SJSA1 (cell line): ENCODE data around the gene TFCP2L1. TPM values are rescaled to one million over a fixed set of nuclear protein-coding genes. Genes with fewer than 3 reads are reported as not detected.

Source experiments
- DNase-seq, 2 experiments: peaks; one replicate each; pipeline ENCODE4 v3.0.0-alpha.2; 2015 to 2020; ENCODE audit warnings: low spot score in 2 of 2, low read depth in 1 of 2
- H3K27ac ChIP-seq: fragments of 250-450 bp; sonication (Bioruptor Pico); 2 replicates; pipeline ENCODE4 v1.5.1; 2020; ENCODE audit warnings: mild to moderate bottlenecking, moderate library complexity
- H3K27me3 ChIP-seq: fragments of 250-450 bp; sonication (Bioruptor Pico); replicated peaks from 2 replicates; pipeline ENCODE4 v1.5.1; 2020; ENCODE audit warnings: mild to moderate bottlenecking, moderate library complexity
- H3K36me3 ChIP-seq: fragments of 250-450 bp; sonication (Bioruptor Pico); 2 replicates; pipeline ENCODE4 v1.5.1; 2020; ENCODE audit warnings: mild to moderate bottlenecking
- H3K4me1 ChIP-seq: fragments of 250-450 bp; sonication (Bioruptor Pico); replicated peaks from 2 replicates; pipeline ENCODE4 v1.6.1; 2021; ENCODE audit warnings: mild to moderate bottlenecking
- H3K4me3 ChIP-seq: fragments of 250-450 bp; sonication (Bioruptor Pico); 2 replicates; pipeline ENCODE4 v1.5.1; 2020; ENCODE audit warnings: mild to moderate bottlenecking
- H3K9me3 ChIP-seq: fragments of 250-450 bp; sonication (Bioruptor Pico); replicated peaks from 2 replicates; pipeline ENCODE4 v1.5.1; 2020; ENCODE audit warnings: mild to moderate bottlenecking
- total RNA-seq: library from RNA; depleted of rRNA; stranded (reverse); fragments of >200 nt; shearing (Covaris generic); gene quantifications from 2 replicates; pipeline ENCODE4 v1.2.3, GENCODE V29; 2014

The TFCP2L1 gene
- total RNA-seq, 1 experiment from 2014 or later: not detected

DNA sequence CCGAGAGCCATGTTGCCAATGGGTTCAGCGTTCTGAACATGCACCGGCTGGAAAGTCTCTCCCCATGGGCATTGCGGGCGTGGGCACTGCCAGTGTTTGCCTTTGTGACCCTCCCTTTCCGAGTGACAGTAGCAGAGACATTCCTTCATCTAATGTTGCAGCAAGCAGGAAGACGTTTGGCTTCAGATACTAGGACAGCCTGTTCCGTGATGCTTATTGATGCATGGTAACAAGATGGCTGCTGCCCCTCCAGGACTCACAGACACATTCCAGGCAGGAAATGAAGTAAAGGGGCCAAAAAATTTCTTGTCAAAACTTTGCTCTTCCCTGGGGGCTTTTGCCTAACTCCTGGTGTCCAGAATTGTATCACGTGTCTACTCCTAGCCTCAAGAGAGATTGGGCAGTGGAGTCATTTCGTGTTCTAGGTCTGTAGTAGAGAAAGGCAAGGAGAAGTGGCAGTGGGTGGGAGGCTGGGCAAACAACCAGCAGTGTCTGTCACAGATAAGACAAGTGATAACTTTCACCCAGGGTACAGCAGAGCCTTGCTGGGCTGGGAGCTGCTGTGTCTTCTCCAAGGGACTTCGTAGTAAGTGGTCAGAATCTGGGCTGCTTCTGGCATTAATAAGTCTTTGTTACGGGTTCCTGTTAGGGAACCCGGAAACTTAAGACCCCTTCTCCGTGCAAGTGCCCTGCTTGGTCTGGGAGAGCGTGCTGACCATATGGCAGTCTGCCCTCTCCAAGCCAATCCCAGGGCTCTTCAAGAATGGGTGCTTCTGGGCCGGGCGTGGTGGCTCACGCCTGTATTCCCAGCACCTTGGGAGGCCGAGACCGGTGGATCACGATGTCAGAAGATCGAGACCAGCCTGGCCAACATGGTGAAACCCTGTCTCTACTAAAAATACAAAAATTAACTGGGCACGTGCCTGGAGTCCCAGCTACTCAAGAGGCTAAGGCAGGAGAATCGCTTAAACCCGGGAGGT lies 93.5 kb downstream of the TFCP2L1 start:
- no peak overlapping the region for H3K4me3 ChIP-seq
- H3K27me3 ChIP-seq: no peaks in the 10 kb centered on the region
- no peak for DNase-seq
- H3K4me1 ChIP-seq: peaks cover 9% of the 10 kb centered on the region
- no peak overlapping the region for H3K27ac ChIP-seq
- H3K9me3 ChIP-seq: no peaks in the 10 kb centered on the region
- H3K36me3 ChIP-seq: no peaks in the 10 kb centered on the region

DNA sequence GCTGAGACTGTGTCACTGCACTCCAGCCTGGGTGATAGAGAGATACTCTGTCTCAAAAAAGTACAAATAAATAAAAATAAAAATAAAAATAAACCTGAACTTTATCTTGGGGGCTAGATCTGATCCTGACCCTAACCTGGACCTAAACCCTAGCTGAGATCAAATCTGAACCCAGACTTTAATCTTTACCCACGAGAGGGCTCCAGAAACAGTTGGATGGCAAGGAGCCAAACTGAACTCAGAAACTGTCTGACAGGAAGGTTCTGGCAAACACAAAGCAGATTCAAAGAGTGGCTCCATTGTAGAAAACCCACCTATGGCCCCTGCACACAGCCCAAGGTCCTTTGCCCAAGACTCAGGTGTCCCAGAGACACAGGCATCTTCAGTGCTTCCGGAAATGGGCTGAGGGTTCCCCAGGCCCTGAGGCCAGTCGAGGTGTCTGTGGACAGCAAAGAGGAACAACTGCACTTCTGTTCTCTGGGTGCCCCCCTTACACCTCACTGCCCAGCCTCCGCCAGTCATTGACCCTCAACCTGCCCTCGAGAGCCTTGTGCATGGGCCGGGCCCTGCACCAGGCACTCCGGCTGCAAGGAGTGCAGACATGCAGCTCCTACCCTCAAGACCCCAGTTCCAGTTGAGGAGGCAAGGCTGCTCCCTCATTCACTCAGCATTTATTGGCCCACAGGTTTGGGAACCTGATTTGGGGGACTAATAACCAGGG lies 95.2 kb downstream of the TFCP2L1 start:
- Histone ChIP-seq H3K36me3 (no peaks in the 10 kb centered on the region), H3K4me1 (peaks cover 25% of the 10 kb centered on the region), H3K27ac (no peak overlapping the region), H3K9me3 (no peaks in the 10 kb centered on the region), H3K4me3 (no peak overlapping the region), H3K27me3 (no peaks in the 10 kb centered on the region)
- DNase-seq: no peak

DNA sequence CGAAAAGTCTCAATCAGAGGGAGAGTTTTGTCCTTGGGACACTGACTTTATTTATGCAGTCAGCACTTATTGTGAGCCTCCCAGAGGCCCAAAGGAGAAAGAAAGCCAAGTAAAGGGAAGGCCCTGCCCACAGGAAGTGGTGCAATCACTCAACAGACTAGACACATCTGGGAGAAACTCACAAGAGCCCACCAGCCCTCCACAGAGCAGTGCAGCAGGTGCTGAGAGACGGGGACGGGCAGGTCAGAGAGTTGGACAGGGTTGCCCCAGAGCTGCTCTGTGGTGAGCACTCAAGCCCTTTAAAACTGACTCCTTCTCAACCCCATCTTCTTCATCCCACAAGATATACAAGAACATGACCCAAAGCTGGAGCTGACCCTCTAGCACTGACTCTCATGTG lies 96.0 kb downstream of the TFCP2L1 start:
- H3K4me1 ChIP-seq: peaks cover 25% of the 10 kb centered on the region

DNA sequence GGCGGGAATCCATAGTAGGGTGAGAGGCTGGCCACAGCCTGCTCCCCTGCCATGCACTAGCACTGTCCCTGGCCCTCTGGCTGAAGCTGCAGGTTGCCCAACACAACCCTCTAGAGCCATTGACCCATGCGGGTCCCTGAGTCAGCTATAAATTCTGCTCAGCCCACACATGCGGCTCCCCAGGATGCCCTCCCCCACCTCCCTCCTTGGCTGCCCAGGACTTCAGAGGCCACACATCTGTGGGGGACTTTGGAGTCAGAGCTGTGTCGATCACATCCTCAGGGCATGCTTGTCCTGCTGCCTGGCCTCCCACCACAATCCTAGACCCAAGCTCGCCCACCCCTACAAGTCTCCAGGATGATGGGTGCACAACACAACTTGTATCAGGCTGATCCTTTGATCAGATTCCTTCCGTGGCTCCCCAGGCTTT lies 97.0 kb downstream of the TFCP2L1 start:
- Histone ChIP-seq H3K36me3 (no peaks in the 10 kb centered on the region), H3K27ac (no peak overlapping the region), H3K9me3 (no peaks in the 10 kb centered on the region), H3K4me1 (peaks cover 25% of the 10 kb centered on the region), H3K27me3 (no peaks in the 10 kb centered on the region), H3K4me3 (no peak overlapping the region)
- DNase-seq: no peak

More for the DNA sequence above, 96.0 kb downstream of the TFCP2L1 start:
- Histone ChIP-seq H3K27ac (no peak overlapping the region), H3K27me3 (no peaks in the 10 kb centered on the region), H3K36me3 (no peaks in the 10 kb centered on the region), H3K4me3 (no peak overlapping the region), H3K9me3 (no peaks in the 10 kb centered on the region)
- DNase-seq: no peak

DNA sequence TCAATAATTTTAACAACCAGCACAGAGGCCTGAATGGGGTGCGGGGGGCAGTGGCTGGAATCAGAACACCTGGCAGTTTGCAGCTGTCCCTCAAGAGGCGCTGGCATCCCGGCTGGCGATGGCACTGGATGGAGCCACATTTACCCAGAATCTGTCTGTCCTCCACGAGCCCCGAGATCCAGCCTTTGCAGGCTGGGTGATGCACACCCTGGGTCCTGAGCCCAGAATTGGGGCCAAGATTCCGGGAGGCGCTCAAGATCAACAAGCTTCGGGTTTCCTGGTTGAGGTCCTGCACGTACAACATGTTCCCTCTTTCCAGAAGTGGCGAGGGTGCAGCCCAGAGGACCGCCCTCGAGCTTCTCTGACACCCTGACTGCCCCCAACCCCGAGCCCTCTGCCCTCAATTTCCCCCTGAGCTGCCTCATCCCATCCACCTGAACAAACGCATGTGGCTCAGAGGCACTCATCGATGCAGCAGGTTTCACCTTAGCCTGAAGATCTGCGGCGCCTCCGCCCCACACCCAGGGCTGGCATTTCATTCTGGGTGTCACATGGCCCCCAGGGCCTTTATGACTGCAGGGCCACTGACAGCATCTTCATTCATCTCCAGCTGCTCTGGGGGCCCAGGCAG lies 97.5 kb downstream of the TFCP2L1 start:
- Histone ChIP-seq H3K27me3 (no peaks in the 10 kb centered on the region), H3K9me3 (no peaks in the 10 kb centered on the region), H3K4me1 (peaks cover 25% of the 10 kb centered on the region), H3K36me3 (no peaks in the 10 kb centered on the region), H3K27ac (no peak overlapping the region), H3K4me3 (no peak overlapping the region)
- no peak for DNase-seq

DNA sequence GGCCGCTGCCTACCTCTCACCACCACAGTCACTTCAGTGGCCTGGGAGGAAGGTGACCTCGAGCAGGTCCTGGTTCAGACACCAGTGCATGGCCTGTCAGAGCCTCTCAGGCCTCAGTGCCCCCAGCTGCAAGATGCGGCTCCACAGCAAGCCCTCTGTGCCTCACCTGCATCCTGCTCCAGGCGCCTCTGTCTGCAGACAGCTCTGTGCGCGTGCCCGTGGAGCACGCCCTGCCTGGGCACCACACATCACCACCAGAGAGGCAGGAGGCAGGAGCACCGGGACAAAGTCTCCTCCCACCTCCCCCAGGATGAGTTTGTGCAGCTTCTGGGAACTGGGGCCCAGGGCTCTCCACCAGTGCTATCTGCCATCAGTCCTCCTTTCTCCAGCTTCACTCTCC lies 98.7 kb downstream of the TFCP2L1 start:
- H3K4me1 ChIP-seq: peaks cover 25% of the 10 kb centered on the region
- no peak overlapping the region for H3K4me3 ChIP-seq
- no peaks in the 10 kb centered on the region for H3K9me3 ChIP-seq
- peak overlapping the region; percentile 49 for H3K27ac ChIP-seq
- no peaks in the 10 kb centered on the region for H3K36me3 ChIP-seq
- DNase-seq: no peak
- H3K27me3 ChIP-seq: no peaks in the 10 kb centered on the region

DNA sequence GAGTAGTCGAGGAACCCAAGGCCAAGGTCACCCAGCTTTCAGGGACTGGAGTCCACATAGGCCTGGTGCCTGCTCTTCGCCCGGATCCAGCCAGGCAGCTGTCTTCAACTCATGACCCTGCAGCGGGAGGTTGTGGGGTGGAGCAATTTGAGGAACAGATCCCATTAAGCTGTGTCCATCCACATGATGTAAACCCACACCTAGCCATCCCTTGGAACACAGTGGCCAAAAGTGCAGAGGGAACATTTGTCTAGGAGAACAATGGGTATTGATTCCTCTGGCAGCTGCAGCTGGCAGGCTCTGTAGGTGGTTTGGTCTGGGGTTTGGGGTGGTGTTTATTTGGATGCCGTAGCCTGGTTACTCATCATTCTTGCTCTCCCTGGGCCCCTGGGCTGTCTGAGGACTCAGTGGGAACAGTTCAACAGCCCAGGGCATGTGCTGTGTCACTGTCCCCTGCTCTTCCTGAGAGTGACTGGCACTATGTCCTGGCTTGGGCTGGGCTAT lies 99.4 kb downstream of the TFCP2L1 start:
- Histone ChIP-seq H3K36me3 (no peaks in the 10 kb centered on the region), H3K27me3 (no peaks in the 10 kb centered on the region), H3K4me1 (peaks cover 25% of the 10 kb centered on the region), H3K9me3 (no peaks in the 10 kb centered on the region), H3K27ac (peak overlapping the region; percentile 49), H3K4me3 (no peak overlapping the region)
- DNase-seq: peak; percentile 71 to 73

DNA sequence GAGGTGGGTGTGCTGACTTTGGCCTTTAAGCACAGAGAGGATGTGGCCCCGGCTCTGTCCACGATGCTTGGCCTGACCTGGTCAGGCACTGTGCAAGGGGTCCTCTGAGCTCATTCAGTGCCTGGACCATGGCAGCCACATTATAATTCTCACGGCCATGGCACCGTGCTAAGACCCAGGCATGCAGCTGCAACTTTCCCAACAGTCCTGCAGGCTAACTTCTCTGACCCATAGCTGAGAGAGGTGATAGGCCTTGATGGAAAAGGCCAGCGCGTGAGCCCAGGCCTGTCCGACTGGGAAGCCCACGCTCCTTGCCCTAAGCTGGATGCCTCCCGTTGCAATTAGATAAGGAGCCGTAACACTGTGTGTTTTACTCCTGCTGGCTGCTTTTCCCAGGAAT lies 99.9 kb downstream of the TFCP2L1 start:
- H3K27ac ChIP-seq: no peak overlapping the region
- no peak for DNase-seq
- H3K9me3 ChIP-seq: no peaks in the 10 kb centered on the region
- H3K36me3 ChIP-seq: no peaks in the 10 kb centered on the region
- no peaks in the 10 kb centered on the region for H3K27me3 ChIP-seq
- H3K4me3 ChIP-seq: no peak overlapping the region
- peaks cover 25% of the 10 kb centered on the region for H3K4me1 ChIP-seq

DNA sequence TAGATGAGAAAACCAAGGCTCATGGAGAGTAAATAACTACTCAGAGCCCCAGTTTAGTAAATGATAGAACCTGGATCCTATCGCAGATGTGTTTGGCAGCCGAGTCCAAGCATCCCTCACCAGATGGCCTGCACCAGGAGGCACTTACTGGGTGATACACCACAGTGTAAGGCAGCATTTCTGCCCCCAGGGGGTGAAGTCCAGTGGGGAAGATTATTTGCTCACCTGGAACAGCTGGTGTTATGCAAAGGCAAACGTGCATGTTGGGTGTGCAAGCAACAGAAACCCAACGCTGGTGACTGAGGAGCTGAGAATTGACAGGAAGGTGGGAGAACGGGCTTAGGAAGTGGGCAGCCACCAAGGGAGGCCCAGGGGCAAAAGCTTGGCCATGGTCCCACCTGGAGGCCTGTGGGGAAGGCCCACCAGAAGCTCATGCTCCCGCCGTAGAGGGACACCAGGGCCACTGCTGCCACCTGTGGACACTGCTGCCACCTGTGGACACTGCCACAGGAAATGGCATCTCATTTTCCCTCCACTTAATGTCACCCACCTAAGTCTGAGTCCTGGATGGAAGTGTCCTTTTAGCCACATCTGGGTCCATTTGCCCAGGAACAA lies 100.6 kb downstream of the TFCP2L1 start:
- Histone ChIP-seq H3K4me1 (peaks cover 25% of the 10 kb centered on the region), H3K27me3 (no peaks in the 10 kb centered on the region), H3K36me3 (no peaks in the 10 kb centered on the region), H3K4me3 (no peak overlapping the region), H3K9me3 (no peaks in the 10 kb centered on the region), H3K27ac (no peak overlapping the region)
- no peak for DNase-seq

DNA sequence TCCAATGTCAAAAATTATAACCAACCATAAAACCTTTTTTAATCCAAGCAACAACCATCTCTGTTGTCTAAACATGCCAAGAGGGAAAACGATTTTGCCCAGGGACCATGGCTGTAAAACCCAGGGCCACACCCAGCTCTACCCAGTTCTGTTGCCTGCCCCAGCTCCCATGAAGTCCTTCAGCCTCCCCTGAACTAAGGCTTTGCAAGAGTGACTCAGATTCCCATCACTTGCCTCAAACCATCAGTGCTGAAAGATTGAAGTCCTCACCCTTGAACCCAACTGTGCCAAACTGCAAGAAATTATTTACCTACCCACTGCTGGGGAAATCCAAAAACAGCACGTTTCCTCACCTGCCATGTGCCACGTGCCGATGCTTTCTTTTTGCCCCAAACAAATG lies 102.5 kb downstream of the TFCP2L1 start:
- Histone ChIP-seq H3K27me3 (no peaks in the 10 kb centered on the region), H3K9me3 (no peaks in the 10 kb centered on the region), H3K27ac (no peak overlapping the region), H3K4me3 (no peak overlapping the region), H3K36me3 (no peaks in the 10 kb centered on the region), H3K4me1 (peaks cover 16% of the 10 kb centered on the region)
- DNase-seq: no peak

DNA sequence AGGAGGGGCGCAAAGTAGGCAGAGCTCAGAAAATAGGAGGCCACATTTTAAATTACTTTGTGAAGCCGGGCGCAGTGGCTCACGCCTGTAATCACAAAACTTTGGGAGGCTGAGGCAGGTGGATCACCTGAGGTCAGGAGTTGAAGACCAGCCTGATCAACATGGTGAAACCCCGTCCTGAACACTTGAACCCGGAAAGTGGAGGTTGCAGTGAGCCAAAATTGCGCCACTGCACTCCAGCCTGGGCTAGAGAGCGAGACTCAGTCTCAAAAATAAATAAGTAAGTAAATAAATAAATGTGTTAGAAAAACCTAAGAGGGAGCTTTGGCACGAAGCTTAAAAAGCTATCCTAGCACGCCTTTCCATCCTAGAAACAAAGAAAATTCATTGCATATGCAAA lies 105.5 kb downstream of the TFCP2L1 start:
- no peaks in the 10 kb centered on the region for H3K27me3 ChIP-seq
- DNase-seq: no peak
- no peaks in the 10 kb centered on the region for H3K36me3 ChIP-seq
- H3K27ac ChIP-seq: no peak overlapping the region
- no peaks in the 10 kb centered on the region for H3K4me1 ChIP-seq
- H3K9me3 ChIP-seq: no peaks in the 10 kb centered on the region
- H3K4me3 ChIP-seq: no peak overlapping the region

DNA sequence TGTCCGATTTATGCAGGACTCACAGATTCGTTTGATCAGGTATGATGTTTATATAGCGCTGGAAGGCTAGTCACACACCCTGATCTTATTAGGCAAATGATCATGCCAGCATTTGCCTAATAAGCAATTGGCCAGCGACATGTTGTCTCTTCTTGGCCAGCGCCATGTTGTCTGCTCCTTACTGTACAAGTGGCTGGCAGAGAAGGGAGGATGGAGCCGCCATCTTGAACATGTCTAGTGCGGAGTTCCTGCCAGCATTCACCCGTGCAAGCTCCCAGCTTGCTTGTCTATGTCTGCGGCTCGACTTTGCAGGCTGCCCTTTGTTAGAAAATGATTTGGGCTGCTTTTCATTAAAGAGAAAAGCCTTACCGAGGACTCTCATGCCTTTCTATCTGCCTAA lies 106.3 kb downstream of the TFCP2L1 start:
- H3K27ac ChIP-seq: no peak overlapping the region
- no peaks in the 10 kb centered on the region for H3K4me1 ChIP-seq
- no peak for DNase-seq
- H3K27me3 ChIP-seq: no peaks in the 10 kb centered on the region
- no peaks in the 10 kb centered on the region for H3K9me3 ChIP-seq
- no peaks in the 10 kb centered on the region for H3K36me3 ChIP-seq
- no peak overlapping the region for H3K4me3 ChIP-seq

DNA sequence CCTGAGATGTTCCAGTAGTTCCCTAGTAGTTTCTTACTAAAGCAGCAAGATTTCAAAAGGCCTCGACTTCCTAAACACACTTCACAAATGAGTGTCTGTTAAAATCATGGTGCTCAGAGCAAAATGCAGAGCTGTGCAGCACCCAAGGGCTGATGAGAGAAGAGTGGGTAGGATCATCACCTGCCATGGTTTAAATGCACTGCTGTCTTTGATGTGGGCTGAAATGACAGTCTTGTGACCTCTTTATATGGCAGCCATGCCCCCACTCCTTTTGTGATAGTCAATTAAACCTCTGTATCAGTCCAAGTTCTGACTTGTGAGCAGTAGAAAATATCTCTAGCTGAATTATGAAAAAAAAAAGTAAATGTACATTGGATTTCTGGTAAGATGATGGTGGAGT lies 107.1 kb downstream of the TFCP2L1 start:
- no peaks in the 10 kb centered on the region for H3K4me1 ChIP-seq
- H3K9me3 ChIP-seq: no peaks in the 10 kb centered on the region
- H3K36me3 ChIP-seq: no peaks in the 10 kb centered on the region
- no peak overlapping the region for H3K4me3 ChIP-seq
- no peak overlapping the region for H3K27ac ChIP-seq
- no peak for DNase-seq
- H3K27me3 ChIP-seq: no peaks in the 10 kb centered on the region
